Measurements from ENCODE around the gene PAPPA2.

The PAPPA2 gene

GRCh38 chr1:176494436-176494835 lies 31.5 kb downstream of the PAPPA2 start:
- DNase-seq (ENCODE audit: low spot score): no peak

GRCh38 chr1:176499671-176500070 lies 36.7 kb downstream of the PAPPA2 start:
- no peak for DNase-seq (ENCODE audit: low spot score)

- no peak for DNase-seq (ENCODE audit: low spot score)
Measured at GRCh38 chr1:176501599-176501998, 38.6 kb downstream of the PAPPA2 start.

- DNase-seq (ENCODE audit: low spot score): no peak
Measured at GRCh38 chr1:176504848-176505553, 42.0 kb downstream of the PAPPA2 start.

GRCh38 chr1:176512966-176513365 lies 50.0 kb downstream of the PAPPA2 start:
- no peak for DNase-seq (ENCODE audit: low spot score)

GRCh38 chr1:176515310-176515709 lies 52.3 kb downstream of the PAPPA2 start:
- DNase-seq (ENCODE audit: low spot score): no peak

- no peak for DNase-seq (ENCODE audit: low spot score)
Measured at GRCh38 chr1:176517484-176517883, 54.5 kb downstream of the PAPPA2 start.

- DNase-seq (ENCODE audit: low spot score): no peak
Measured at GRCh38 chr1:176521211-176521610, 58.2 kb downstream of the PAPPA2 start.

- DNase-seq (ENCODE audit: low spot score): no peak
Measured at GRCh38 chr1:176522310-176522845, 59.4 kb downstream of the PAPPA2 start.

GRCh38 chr1:176529395-176530090 lies 66.6 kb downstream of the PAPPA2 start:
- DNase-seq (ENCODE audit: low spot score): no peak

GRCh38 chr1:176531036-176531435 lies 68.1 kb downstream of the PAPPA2 start:
- DNase-seq (ENCODE audit: low spot score): no peak

- DNase-seq (ENCODE audit: low spot score): no peak
Measured at GRCh38 chr1:176531921-176532897, 69.2 kb downstream of the PAPPA2 start.

- no peak for DNase-seq (ENCODE audit: low spot score)
Measured at GRCh38 chr1:176533020-176533419, 70.0 kb downstream of the PAPPA2 start.

GRCh38 chr1:176536588-176536987 lies 73.6 kb downstream of the PAPPA2 start:
- DNase-seq (ENCODE audit: low spot score): no peak

- no peak for DNase-seq (ENCODE audit: low spot score)
Measured at GRCh38 chr1:176539018-176539417, 76.0 kb downstream of the PAPPA2 start.

- no peak for DNase-seq (ENCODE audit: low spot score)
Measured at GRCh38 chr1:176540428-176540827, 77.5 kb downstream of the PAPPA2 start.

GRCh38 chr1:176541663-176542062 lies 78.7 kb downstream of the PAPPA2 start:
- no peak for DNase-seq (ENCODE audit: low spot score)

- no peak for DNase-seq (ENCODE audit: low spot score)
Measured at GRCh38 chr1:176542352-176542751, 79.4 kb downstream of the PAPPA2 start.

- no peak for DNase-seq (ENCODE audit: low spot score)
Measured at GRCh38 chr1:176543360-176544129, 80.6 kb downstream of the PAPPA2 start.

GRCh38 chr1:176545034-176545639 lies 82.2 kb downstream of the PAPPA2 start:
- no peak for DNase-seq (ENCODE audit: low spot score)

- no peak for DNase-seq (ENCODE audit: low spot score)
Measured at GRCh38 chr1:176546825-176547224, 83.8 kb downstream of the PAPPA2 start.
